Hepatocyte (in vitro differentiated cells): ENCODE data around the gene PADI3. TPM values are rescaled to one million over a fixed set of nuclear protein-coding genes. Genes with fewer than 3 reads are reported as not detected.

Experiments
- DNase-seq: peaks from one replicate; pipeline ENCODE4 v3.0.0-alpha.2; 2016; ENCODE audit warnings: low spot score
- H2AFZ ChIP-seq: fragments of 200-600 bp; sonication (generic); 2 replicates; pipeline ENCODE4 v1.6.0; 2016; ENCODE audit warnings: antibody characterized with exemption, mild to moderate bottlenecking
- H3K27ac ChIP-seq: fragments of 200-600 bp; sonication (generic); 2 replicates; pipeline ENCODE4 v1.5.1; 2016; ENCODE audit warnings: mild to moderate bottlenecking
- H3K27me3 ChIP-seq: fragments of 200-600 bp; sonication (generic); 2 replicates; pipeline ENCODE4 v1.6.1; 2016
- H3K36me3 ChIP-seq: fragments of 200-600 bp; sonication (generic); replicated peaks from 2 replicates; pipeline ENCODE4 v1.5.1; 2016; ENCODE audit warnings: low read depth; ENCODE audit not compliant: insufficient read depth
- H3K4me1 ChIP-seq: fragments of 200-600 bp; sonication (generic); 2 replicates; pipeline ENCODE4 v1.5.1; 2016; ENCODE audit warnings: mild to moderate bottlenecking, moderate library complexity; ENCODE audit not compliant: insufficient read depth
- H3K4me2 ChIP-seq: fragments of 200-600 bp; sonication (generic); 2 replicates; pipeline ENCODE4 v1.6.0; 2016
- H3K4me3 ChIP-seq: fragments of 200-600 bp; sonication (generic); 2 replicates; pipeline ENCODE4 v1.5.1; 2016; ENCODE audit warnings: mild to moderate bottlenecking
- H3K79me2 ChIP-seq: fragments of 200-600 bp; sonication (generic); 2 replicates; pipeline ENCODE4 v1.6.0; 2017; ENCODE audit warnings: mild to moderate bottlenecking
- H3K9me2 ChIP-seq: fragments of 200-600 bp; sonication (generic); replicated peaks from 2 replicates; pipeline ENCODE4 v1.6.0; 2017; ENCODE audit warnings: mild to moderate bottlenecking; ENCODE audit not compliant: insufficient read depth
- H3K9me3 ChIP-seq: fragments of 200-600 bp; sonication (generic); 2 replicates; pipeline ENCODE4 v1.5.1; 2016; ENCODE audit warnings: low read depth, mild to moderate bottlenecking
- H4K20me1 ChIP-seq: fragments of 200-600 bp; sonication (generic); 2 replicates; pipeline ENCODE4 v1.6.0; 2016; ENCODE audit warnings: mild to moderate bottlenecking; ENCODE audit not compliant: insufficient read depth, poor library complexity, severe bottlenecking
- CTCF ChIP-seq: fragments of 200-600 bp; sonication (generic); IDR thresholded peaks from 2 replicates; pipeline ENCODE4 v1.5.1; 2016; ENCODE audit warnings: antibody characterized with exemption, mild to moderate bottlenecking; ENCODE audit not compliant: poor library complexity
- EZH2 ChIP-seq: fragments of 200-600 bp; sonication (generic); IDR thresholded peaks from 2 replicates; pipeline ENCODE4 v1.6.1; 2016; ENCODE audit warnings: antibody characterized with exemption, mild to moderate bottlenecking, borderline replicate concordance
- EZH2phosphoT487 ChIP-seq: fragments of 200-600 bp; sonication (generic); IDR thresholded peaks from one replicate; pipeline ENCODE4 v1.6.1; 2018; ENCODE audit warnings: antibody characterized with exemption, mild to moderate bottlenecking, low read depth, moderate library complexity; ENCODE audit not compliant: unreplicated experiment, severe bottlenecking
- WGBS: methylation state at CpG from one replicate; pipeline ENCODE4 v1.1.6; 2016; ENCODE audit warnings: low lambda C conversion rate; ENCODE audit errors: missing lambda C conversion rate; 5-methylcytosine and 5-hydroxymethylcytosine counted together
- polyA plus RNA-seq: library from polyadenylated mRNA; unstranded; fragments of >200 nt; fragmentation: Nextera tagmentation; extraction: Ambion mirVana; gene quantifications from 2 replicates; pipeline ENCODE4 v1.2.1, GENCODE V29; 2016
- total RNA-seq: library from RNA; depleted of rRNA; stranded (reverse); fragments of >200 nt; gene quantifications from 2 replicates; pipeline ENCODE4 v1.2.3, GENCODE V29; 2014

The PADI3 gene
- total and polyA plus RNA-seq, 2 experiments from 2014 or later: not detected

GRCh38 chr1:17315542-17316130 is 66.7 kb downstream of the PADI3 start:
- TF ChIP-seq EZH2: no peak
- TF ChIP-seq EZH2phosphoT487: no peak
- TF ChIP-seq CTCF: no peak
- Histone ChIP-seq H4K20me1 (no peaks in the 10 kb centered on the region), H2AFZ (no peak overlapping the region), H3K4me3 (no peak overlapping the region), H3K27ac (no peak overlapping the region), H3K79me2 (no peaks in the 10 kb centered on the region), H3K9me2 (no peaks in the 10 kb centered on the region), H3K4me1 (no peaks in the 10 kb centered on the region), H3K9me3 (no peaks in the 10 kb centered on the region), H3K27me3 (no peaks in the 10 kb centered on the region), H3K36me3 (no peaks in the 10 kb centered on the region), H3K4me2 (no peak overlapping the region)
- 67% methylated on average over 7 of the region's 7 CpGs for WGBS
- no peak for DNase-seq

GRCh38 chr1:17316704-17317103 is 67.8 kb downstream of the PADI3 start:
- Histone ChIP-seq H3K4me3 (no peak overlapping the region), H3K27ac (no peak overlapping the region), H3K79me2 (no peaks in the 10 kb centered on the region), H3K27me3 (no peaks in the 10 kb centered on the region), H3K4me2 (no peak overlapping the region), H3K9me3 (no peaks in the 10 kb centered on the region), H3K4me1 (no peaks in the 10 kb centered on the region), H3K36me3 (no peaks in the 10 kb centered on the region), H2AFZ (no peak overlapping the region), H4K20me1 (no peaks in the 10 kb centered on the region), H3K9me2 (no peaks in the 10 kb centered on the region)
- TF ChIP-seq EZH2phosphoT487 (no peak), CTCF (no peak), EZH2 (no peak)
- no peak for DNase-seq
- 84% methylated on average over 9 of the region's 9 CpGs for WGBS

GRCh38 chr1:17318262-17318661 is 69.4 kb downstream of the PADI3 start:
- Histone ChIP-seq H3K4me1 (no peaks in the 10 kb centered on the region), H4K20me1 (no peaks in the 10 kb centered on the region), H3K9me2 (no peaks in the 10 kb centered on the region), H3K9me3 (no peaks in the 10 kb centered on the region), H3K27ac (no peak overlapping the region), H3K4me3 (no peak overlapping the region), H3K4me2 (no peak overlapping the region), H3K79me2 (no peaks in the 10 kb centered on the region), H3K27me3 (no peaks in the 10 kb centered on the region), H2AFZ (no peak overlapping the region), H3K36me3 (no peaks in the 10 kb centered on the region)
- 72% methylated on average over 6 of the region's 6 CpGs for WGBS
- no peak for DNase-seq
- TF ChIP-seq CTCF (no peak), EZH2phosphoT487 (no peak), EZH2 (no peak)
